Muscle of leg (tissue), 11 donors: ENCODE results near the gene FRMD8. TPM values are rescaled to one million over a fixed set of nuclear protein-coding genes. Genes with fewer than 3 reads are reported as not detected.
A peak's percentile ranks its signal among the peaks of the same experiment; 100 is the strongest.
"Not testable (repeated sequence)": the region's sequence is repeated elsewhere in the genome, so short reads cannot be mapped to it uniquely, and the experiment has no call there.

Source experiments
- DNase-seq: peaks from one replicate; pipeline ENCODE4 v3.0.0; 2013
- H3K27ac ChIP-seq: one replicate; pipeline ENCODE4 v1.5.1; 2013; ENCODE audit warnings: mild to moderate bottlenecking, low read length, control low read depth
- H3K27me3 ChIP-seq: one replicate; pipeline ENCODE4 v1.6.1; 2013; ENCODE audit warnings: low read length; ENCODE audit not compliant: control insufficient read depth, insufficient read depth
- H3K36me3 ChIP-seq: one replicate; pipeline ENCODE4 v1.6.1; 2013; ENCODE audit warnings: low read length; ENCODE audit not compliant: control insufficient read depth, insufficient read depth
- H3K4me1 ChIP-seq: one replicate; pipeline ENCODE4 v1.6.1; 2013; ENCODE audit warnings: low read length; ENCODE audit not compliant: control insufficient read depth, insufficient read depth
- H3K4me3 ChIP-seq: one replicate; pipeline ENCODE4 v1.5.1; 2013; ENCODE audit warnings: low read length, control low read depth
- H3K9me3 ChIP-seq: replicated peaks from 2 replicates; pipeline ENCODE4 v1.6.1; 2013; ENCODE audit warnings: low read depth, low read length; ENCODE audit not compliant: control insufficient read depth
- WGBS: methylation state at CpG from one replicate; pipeline ENCODE4 v1.1.5; 2013; ENCODE audit warnings: missing lambda C conversion rate; ENCODE audit not compliant: insufficient coverage; 5-methylcytosine and 5-hydroxymethylcytosine counted together
- polyA plus RNA-seq, 8 donors: library from polyadenylated mRNA; unstranded; fragments of 120-200 nt; gene quantifications; one replicate each; pipeline versions ENCODE4 v1.2.1 to v1.2.3, GENCODE V29; 2013; ENCODE audit warnings: inconsistent platforms in 1 of 8, low replicate concordance in 1 of 8; ENCODE audit not compliant: insufficient read length in 8 of 8, insufficient read depth in 1 of 8
- total RNA-seq: library from RNA; stranded (reverse); fragments of 120-200 nt; gene quantifications from one replicate; pipeline ENCODE4 v1.2.4, GENCODE V29; 2013

FRMD8 gene
- total and polyA plus RNA-seq, 9 donors = 8.2 to 12.4 (median 10.1) TPM

DNA sequence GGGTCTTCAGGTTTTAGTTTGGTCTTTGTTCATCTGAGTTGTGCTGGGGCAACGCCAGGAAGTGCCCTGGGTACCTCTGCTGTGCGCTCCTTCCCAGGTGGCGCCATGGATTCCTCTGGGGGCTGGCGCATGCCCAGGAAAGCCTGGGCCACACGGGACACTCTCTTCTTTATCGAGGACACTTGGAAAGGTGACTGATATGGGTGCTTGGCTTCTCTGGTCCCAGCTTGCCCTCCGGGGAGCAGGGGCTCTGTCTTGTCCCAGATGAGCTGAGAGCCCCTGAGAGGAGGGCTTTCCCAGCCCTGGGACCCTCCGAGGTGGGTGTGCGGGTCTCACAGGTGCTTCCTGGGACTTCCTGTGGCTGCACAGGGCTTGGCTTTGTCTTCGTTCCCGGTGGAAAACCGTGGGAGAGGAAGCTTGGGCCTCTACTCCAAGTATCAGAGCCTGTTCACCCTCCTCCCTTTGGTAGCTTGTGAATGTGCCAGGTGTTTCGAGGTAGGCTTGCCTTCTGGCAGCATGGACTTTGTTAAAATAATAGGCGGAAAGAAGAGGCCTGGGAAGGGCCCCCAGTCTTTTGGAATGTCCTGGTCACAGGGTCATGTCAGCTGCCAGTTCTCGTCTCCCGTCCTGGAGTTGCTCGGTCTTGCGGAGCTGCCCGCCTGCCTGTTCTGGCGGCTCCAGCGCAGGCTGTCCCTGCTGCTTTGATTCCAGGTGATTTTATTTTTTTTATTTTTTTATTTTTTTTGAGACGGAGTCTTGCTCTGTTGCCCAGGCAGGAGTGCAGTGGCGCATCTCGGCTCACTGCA lies 26.0 kb downstream of the FRMD8 start:
- peaks cover 42% of the 10 kb centered on the region for H3K36me3 ChIP-seq
- H3K4me1 ChIP-seq = peaks cover 25% of the 10 kb centered on the region
- H3K4me3 ChIP-seq = no peak overlapping the region
- no peak overlapping the region for H3K27ac ChIP-seq
- H3K9me3 ChIP-seq = no peaks in the 10 kb centered on the region
- 80% methylated on average over 9 of the region's 24 CpGs for WGBS
- DNase-seq = no peak
- H3K27me3 ChIP-seq = no peaks in the 10 kb centered on the region

DNA sequence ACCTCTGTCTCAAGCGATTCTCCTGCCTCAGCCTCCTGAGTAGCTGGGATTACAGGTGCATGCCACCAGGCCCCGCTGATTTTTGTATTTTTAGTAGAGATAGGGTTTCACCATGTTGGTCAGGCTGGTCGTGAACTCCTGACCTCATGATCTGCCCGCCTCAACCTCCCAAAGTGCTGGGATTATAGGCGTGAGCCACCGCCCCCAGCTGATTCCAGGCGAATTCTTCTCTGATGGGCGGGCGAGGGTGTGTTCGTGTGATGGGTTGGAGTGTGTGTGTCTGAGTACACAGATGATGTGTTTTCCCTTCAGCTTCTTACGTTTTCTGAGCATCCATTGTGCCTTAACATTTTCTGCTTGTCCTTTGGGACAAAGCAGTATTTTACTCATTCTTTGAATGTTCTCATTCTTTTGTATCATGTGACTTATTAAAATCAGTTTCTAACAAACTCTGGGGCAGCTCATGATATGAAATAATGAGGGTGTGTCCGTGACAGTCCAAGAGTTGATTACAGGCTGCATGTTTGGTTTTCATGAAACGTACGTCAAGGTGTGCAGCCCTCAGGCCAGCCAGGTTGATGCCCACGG lies 26.7 kb downstream of the FRMD8 start:
- 86% methylated on average over 10 of the region's 15 CpGs for WGBS
- H3K4me1 ChIP-seq = peaks cover 32% of the 10 kb centered on the region
- H3K4me3 ChIP-seq, DNase-seq, H3K27ac ChIP-seq, H3K9me3 ChIP-seq, H3K27me3 ChIP-seq: not testable (repeated sequence)
- H3K36me3 ChIP-seq = peaks cover 41% of the 10 kb centered on the region

DNA sequence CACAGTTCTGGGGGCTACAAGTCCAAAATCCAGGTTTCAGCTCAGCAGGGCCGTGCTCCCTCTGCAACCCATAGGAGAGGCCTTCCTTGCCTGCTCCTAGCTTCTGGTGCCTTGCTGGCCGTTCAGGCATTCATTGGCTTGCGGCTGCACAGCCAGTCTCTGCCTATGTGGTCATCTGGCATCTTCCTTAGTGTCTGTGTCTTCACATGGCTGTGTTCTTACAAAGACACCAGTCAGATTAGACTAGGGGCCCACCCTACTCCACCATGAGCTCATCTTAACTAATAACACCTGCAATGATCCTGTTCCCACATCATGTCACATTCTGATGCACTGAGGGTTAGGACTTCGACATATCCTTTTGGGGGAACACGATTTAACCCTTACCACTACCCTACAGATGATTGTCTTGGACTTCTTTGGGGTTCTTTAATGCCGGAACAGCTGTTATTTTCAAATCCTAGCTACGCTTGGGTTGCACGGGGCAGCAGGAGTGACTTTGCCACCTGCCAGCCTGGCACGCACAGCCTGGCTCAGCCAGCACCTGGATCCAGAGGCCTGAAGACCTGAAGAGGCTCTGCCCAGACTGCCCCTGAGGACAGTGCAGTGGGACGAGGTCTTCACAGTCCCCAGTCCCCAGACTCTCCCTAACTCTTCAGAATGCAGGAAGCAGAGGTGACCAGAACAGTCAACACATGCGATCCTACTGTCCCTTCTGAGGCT lies 28.5 kb downstream of the FRMD8 start:
- no peak for DNase-seq

DNA sequence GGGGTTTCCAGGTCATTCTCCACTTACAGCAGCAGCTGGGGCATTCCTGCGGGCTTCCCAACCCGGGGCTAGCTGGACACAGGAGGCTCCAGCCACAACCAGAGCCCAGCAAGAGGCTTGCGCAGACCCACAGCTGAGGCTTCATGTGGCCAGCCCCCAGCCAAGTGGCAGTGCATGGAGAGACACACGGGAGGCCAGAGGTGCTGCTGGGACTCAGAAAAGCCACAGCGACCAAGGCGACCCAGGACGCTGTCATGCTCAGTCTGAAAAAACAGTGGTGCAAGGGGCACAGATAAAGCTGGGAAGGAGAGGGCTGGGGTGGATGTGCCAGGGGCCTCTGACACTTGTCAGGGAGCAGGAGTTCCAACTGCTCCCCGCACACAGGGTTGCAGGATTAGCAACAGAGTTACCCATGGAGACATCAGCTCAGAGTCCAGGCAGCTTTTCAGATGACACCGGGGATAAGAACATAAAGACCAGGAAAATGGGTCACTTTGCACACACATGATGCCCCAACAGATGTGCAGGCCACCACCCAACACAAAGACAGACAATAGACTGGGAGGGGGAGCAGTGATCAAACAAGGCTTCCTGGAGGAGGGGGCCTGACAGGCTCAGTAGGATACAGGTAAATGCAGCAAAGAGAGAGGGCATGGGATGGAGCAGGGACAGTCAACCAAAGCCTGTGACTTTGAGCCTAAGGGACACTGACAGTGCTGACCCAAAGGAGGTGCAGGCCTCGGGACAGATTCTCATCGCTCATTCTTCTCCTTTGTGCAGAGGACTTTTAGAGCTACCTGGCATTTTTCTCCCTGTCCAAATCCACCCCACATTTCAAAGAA lies 29.3 kb downstream of the FRMD8 start:
- H3K27me3 ChIP-seq = no peaks in the 10 kb centered on the region
- peaks cover 24% of the 10 kb centered on the region for H3K36me3 ChIP-seq
- peaks cover 57% of the 10 kb centered on the region for H3K4me1 ChIP-seq
- H3K9me3 ChIP-seq = no peaks in the 10 kb centered on the region
- H3K4me3 ChIP-seq = no peak overlapping the region
- no peak overlapping the region for H3K27ac ChIP-seq
- WGBS = 67% methylated on average over 10 of the region's 11 CpGs
- DNase-seq = no peak

More for the DNA sequence above, 28.5 kb downstream of the FRMD8 start:
- Histone ChIP-seq H3K9me3 (no peaks in the 10 kb centered on the region), H3K4me3 (no peak overlapping the region), H3K36me3 (peaks cover 26% of the 10 kb centered on the region), H3K4me1 (peaks cover 49% of the 10 kb centered on the region), H3K27me3 (no peaks in the 10 kb centered on the region), H3K27ac (no peak overlapping the region)
- WGBS = 70% methylated on average over 6 of the region's 11 CpGs

DNA sequence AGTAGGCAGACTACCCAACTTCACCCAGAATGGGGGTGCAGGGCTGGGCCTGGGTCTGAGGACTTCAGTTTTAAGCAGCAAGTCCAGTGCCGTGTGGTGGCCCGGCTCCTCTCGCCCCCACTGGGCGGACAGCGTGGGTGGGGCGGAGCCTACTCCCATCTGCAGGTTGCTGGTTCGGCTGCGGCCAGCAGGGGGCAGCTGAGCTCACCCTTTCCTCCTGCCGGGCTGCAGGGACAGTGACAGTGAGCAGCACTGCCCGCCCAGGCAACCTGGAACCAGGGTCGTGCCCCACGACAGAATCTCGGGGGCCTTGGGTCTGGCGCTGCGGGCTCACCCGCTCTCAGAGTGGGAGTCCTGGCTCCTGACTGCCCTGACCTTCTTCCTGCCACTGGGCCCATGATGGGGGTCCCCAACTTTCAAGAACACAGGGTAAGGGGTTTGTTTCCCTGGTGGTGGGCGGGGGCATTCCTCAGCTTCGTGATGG lies 29.9 kb downstream of the FRMD8 start:
- H3K4me1 ChIP-seq = peaks cover 64% of the 10 kb centered on the region

DNA sequence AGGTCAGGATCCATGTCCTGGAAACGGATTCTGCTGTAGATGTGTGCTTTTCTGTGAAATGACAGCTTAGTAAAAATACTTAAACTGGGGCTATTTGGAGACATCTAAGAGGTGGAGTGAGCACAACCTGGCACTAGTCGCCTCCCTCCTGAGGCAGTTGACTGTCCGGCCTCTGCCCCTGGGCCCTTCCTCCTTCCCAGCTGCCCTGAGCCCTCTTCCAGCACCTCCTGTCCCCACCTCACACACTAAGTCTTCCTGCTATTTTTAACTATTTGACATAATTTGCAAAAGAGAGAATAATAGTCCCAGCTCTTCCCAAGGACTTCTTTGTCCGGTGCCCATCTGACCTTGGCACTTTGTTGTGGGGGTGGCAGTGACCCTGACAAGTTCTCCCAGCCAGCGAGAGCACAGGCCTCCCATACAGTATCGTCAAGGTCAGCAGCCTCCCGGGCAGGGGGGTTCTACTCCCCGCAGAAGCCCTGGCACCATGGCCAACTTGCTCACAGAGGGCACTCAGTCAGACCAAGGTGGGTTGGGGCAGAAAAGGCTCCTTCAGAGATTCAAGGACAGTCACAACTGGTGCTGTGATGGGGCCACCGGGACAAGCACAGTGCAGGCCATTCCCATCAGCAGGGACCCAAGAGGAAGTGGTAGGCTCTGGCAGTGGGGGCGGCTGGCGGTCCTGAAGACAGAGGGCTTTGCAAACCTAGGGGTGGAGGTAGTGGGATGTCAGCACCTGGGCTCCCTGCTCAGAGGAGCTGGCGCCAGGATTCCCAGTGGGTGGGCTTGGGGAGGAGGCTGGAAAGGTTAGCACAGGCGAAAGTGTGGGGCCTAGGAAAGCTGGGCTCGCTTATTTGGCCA lies 30.6 kb downstream of the FRMD8 start:
- peaks cover 70% of the 10 kb centered on the region for H3K4me1 ChIP-seq
- 40% methylated on average over 9 of the region's 14 CpGs for WGBS
- H3K36me3 ChIP-seq = peaks cover 11% of the 10 kb centered on the region
- H3K27me3 ChIP-seq = no peaks in the 10 kb centered on the region
- H3K27ac ChIP-seq = peak overlapping the region; percentile 100
- H3K4me3 ChIP-seq = peak overlapping the region; percentile 7
- no peak for DNase-seq
- no peaks in the 10 kb centered on the region for H3K9me3 ChIP-seq

More for the DNA sequence above, 29.9 kb downstream of the FRMD8 start:
- peak overlapping the region; percentile 18 for H3K4me3 ChIP-seq
- peaks cover 18% of the 10 kb centered on the region for H3K36me3 ChIP-seq
- whole genome bisulfite sequencing = 4% methylated on average over 18 of the region's 18 CpGs
- no peaks in the 10 kb centered on the region for H3K27me3 ChIP-seq
- DNase-seq = peak; percentile 91
- no peaks in the 10 kb centered on the region for H3K9me3 ChIP-seq
- peak overlapping the region; percentile 100 for H3K27ac ChIP-seq

DNA sequence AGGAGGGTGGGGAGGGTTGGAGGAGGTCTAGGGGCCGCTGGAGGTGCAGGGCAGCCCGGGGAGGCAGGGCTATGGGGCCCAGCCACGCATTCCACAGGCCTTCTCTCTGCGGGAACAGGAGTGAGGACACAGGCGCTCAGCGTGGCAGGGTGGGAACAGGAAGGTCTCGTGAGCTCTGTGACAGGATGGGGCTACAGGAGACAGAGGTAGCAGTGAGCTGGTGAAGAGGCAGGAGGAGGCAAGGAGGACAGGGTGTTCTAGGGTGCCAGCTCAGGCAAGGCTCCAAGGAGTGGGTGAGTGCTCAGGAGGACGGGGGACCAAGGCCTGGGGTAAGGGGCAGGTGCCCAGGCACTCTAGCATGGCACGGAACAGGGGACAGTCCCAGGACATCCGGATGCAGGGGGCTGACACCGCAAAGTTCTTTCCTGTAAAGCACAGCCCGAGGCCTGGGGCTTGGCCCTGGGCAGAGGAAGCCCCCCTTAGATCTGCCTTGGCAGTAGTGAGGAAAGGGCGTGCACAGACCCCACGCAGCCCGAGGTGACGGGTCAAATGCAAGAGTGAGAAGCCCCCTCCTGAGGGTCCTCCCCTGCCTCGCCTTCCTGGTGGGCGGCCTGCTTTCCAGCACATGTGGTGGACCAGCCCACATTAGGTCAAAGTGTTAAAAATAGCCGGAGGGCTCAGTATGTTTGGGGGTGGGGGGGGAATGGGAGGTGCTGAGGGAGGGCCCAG lies 31.4 kb downstream of the FRMD8 start:
- Histone ChIP-seq H3K4me3 (peak overlapping the region; percentile 4), H3K27ac (peak overlapping the region; percentile 100), H3K36me3 (peaks cover 4% of the 10 kb centered on the region), H3K9me3 (no peaks in the 10 kb centered on the region), H3K27me3 (no peaks in the 10 kb centered on the region), H3K4me1 (peaks cover 73% of the 10 kb centered on the region)
- DNase-seq = peak; percentile 83
- WGBS = 21% methylated on average over 19 of the region's 19 CpGs

DNA sequence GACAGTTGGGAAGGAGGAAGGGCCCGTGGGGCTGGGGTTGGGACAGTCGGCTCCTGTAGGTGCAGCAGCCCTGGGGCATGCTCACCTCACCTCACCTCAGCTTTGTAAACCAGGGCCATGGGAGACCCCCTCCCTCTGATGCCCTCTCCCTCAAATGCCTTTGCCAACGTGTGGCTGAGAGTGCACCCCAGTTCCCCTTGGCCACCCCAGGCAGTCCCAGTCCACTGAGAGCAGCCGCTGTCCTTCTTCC lies 31.9 kb downstream of the FRMD8 start:
- peak overlapping the region; percentile 4 for H3K4me3 ChIP-seq
- 14% methylated on average over 2 of the region's 4 CpGs for WGBS
- DNase-seq = no peak

More for the DNA sequence above, 31.9 kb downstream of the FRMD8 start:
- Histone ChIP-seq H3K27me3 (no peaks in the 10 kb centered on the region), H3K36me3 (peaks cover 4% of the 10 kb centered on the region), H3K27ac (peak overlapping the region; percentile 100), H3K9me3 (no peaks in the 10 kb centered on the region), H3K4me1 (peaks cover 78% of the 10 kb centered on the region)
